ENCODE data around the gene SGSM1.

The SGSM1 gene, protein sequence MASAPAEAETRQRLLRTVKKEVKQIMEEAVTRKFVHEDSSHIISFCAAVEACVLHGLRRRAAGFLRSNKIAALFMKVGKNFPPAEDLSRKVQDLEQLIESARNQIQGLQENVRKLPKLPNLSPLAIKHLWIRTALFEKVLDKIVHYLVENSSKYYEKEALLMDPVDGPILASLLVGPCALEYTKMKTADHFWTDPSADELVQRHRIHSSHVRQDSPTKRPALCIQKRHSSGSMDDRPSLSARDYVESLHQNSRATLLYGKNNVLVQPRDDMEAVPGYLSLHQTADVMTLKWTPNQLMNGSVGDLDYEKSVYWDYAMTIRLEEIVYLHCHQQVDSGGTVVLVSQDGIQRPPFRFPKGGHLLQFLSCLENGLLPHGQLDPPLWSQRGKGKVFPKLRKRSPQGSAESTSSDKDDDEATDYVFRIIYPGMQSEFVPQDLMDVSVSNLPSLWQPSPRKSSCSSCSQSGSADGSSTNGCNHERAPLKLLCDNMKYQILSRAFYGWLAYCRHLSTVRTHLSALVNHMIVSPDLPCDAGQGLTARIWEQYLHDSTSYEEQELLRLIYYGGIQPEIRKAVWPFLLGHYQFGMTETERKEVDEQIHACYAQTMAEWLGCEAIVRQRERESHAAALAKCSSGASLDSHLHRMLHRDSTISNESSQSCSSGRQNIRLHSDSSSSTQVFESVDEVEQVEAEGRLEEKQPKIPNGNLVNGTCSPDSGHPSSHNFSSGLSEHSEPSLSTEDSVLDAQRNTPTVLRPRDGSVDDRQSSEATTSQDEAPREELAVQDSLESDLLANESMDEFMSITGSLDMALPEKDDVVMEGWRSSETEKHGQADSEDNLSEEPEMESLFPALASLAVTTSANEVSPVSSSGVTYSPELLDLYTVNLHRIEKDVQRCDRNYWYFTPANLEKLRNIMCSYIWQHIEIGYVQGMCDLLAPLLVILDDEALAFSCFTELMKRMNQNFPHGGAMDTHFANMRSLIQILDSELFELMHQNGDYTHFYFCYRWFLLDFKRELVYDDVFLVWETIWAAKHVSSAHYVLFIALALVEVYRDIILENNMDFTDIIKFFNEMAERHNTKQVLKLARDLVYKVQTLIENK

DNA sequence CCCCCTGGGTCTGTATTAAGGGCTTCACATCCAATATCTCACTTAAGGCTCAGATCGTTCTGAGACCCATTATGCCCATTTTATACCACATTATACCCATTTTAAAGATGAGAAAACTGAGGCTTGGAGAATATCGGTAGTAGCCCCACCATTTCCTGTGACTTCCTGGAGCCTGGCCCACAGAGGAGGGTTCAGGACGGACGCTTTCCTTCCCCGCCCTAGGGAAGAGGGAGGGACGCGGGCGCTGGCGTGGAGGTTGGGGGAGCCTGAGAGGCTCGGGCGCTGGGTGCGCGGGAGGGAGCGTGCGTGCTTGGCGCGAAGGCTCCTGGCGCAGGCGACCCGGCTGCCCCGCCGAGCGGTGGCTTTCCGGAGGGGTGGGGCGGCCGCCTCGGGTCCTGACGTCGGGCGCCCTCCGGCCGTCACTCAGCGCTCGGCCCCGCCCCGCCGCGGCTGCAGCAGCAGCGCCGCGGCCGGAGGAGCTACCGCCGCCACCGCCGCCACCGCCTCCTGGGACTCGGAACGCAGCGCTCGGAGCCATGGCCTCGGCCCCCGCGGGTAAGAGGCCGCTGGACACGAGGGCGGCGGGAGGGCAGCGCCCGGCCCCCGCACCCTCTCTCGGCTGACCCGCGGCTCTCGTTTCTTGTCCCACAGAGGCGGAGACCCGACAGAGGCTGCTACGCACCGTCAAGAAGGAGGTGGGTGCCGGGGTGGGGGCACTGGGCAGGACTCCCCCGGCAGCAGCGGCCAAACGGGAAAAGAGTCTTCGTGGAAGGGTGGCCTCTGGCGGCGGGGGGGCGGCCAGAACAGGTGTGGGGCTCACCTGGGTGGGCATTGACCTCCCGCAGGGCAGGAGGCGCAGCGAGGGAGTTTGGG, at the start of gene SGSM1:
Gene SGSM1 (plus strand): TSS at position 422 of the 873 bp plus-strand sequence. CDS start 115 bp downstream, at position 537.
- peak; percentile 60 for DNase-seq

GRCh38 chr22:24758164-24758799, 47.7 kb upstream of the SGSM1 start:
- DNase-seq: peak; percentile 59

DNA sequence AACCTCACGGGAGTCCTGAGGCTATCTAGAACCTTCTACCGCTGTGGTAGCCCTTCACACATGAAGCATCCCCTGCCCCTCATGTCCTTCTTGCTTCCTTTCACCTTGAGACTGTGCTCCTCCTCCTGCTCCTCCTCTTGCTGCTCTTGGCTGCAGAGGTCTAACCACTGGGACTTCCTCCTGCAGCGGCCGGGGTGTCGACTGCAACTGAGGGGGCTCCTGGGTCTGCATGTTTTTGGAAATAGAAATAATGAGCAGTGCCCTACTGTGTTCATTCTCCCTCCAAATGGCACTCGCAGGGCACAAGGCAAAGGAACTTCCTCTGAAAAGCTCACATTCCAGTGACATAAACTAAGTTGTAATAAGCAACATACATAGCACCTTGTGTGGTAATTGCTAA, 46.2 kb upstream of the SGSM1 start:
- no peak for DNase-seq

- DNase-seq: no peak
Observed at GRCh38 chr22:24760708-24761306, 45.2 kb upstream of the SGSM1 start.

DNA sequence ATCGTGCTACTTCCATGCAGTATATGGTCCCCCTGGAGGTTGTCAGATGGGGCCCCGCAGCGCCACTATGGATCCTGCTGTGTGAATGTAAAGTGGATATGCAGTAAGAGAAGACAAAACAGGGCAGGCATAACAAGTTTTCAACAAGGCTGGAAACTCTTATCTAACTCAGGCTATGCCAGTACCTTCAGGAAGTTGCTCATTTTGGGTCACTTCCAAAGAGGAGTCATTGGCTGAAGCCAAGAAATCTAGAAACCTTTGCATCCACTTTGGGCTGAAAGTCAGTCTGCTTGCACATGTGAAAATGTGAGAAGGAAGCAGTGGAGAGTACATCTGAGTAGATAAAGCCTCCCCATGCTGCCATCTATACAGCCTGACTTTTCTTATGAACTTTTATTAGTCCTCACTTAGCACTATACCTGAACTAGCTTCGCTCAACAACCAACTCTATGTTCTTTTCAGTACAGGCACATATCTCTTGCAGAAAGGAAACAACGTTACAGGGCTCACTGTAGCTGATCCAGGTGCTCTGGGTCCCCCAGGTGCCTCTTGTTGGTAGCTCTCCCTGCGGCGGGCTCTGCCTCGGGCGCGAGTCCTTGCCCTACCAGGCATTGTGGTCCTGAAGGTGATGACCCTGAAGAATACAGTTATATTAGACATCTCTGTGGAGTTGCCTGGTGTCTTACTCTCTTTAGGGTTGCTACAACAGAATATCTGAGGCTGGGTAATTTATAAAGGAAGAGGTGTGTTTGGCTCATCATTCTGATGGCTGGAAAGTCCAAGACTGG, 43.9 kb upstream of the SGSM1 start:
- no peak for DNase-seq

DNA sequence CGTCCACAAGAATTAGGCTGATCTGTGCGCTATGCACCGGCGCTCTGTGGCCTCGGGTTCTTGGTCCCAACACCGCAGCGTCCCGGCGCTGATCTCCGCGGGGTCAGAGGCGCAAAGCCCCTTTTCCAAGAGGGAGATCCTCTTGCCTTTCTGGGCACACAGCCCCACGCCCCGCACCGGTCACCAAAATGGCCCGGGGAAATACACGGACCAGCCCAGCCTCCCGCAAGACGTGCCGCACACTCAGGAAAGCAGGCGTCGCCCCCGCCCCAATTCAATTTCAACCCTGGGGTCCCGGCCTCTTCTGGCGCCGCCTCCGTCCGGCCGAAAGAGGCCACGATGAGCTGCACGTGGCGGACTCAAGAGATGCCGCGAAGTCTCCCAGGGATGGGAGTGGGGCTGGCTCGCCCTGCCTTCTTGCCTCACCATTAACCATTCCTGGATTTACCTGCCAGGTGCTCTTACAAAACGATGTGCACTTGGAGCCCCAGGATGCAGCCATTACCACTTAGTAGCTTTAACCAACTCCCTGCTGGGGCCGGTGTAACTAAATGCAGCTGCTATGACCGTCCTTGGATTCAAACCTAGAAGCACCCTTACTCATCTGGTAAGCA, 42.0 kb upstream of the SGSM1 start:
- no peak for DNase-seq

DNA sequence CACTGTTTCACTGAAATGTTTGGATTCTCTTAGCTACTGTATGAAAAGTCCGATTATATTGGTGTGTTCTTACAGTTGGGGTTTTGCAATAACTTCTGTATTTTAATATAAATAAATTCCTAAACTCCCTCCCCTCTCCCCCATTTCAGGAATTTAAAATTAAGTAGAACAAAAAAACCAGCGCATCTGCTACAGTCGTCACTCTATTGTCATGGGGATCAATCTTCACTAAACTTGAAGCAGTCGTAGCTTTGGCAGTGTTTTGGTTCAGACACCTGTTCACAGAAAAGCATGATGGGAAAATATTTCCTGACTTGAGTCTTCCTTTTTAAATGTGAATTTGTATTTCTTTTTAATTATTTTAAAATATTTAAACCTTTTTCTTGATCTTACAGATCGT, 40.8 kb upstream of the SGSM1 start:
- DNase-seq: no peak

- peak; percentile 61 for DNase-seq
Observed at GRCh38 chr22:24768537-24769374, 37.3 kb upstream of the SGSM1 start.

DNA sequence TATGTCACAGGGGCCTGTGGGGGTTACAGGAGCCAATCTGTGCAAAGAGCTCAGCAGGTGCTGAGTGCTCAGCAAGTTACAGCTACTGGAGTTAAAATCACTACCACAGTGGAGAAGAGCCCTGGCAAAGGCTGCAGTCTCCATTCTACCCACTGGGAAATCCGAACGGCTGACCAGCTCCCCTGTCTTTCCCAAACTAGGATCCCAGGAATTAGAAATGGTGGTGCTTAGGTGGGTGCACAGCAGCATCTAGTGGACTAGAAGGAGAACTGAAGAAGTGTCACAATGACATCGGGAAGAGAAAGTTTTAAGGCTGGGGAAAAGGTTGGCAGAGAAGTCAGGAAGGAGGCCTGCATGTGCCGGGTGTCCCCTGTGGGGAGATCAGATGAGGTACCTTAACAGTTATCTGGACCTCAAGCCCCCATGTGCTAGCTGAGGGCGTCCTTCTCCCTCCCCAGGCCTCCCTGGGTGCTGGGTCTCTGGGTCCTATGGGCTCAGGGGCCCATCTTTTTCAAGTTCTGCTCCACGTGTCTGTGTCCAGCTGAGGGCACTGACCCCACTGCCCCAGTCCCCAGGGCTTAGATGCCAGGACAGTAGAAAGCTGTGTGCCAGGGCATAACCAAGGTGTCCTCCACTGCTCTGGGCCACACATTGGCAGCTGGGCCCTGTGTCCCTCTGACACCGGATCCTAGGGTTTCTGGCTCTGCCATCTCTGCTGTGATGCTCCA, 33.4 kb upstream of the SGSM1 start:
- DNase-seq: peak; percentile 58

DNA sequence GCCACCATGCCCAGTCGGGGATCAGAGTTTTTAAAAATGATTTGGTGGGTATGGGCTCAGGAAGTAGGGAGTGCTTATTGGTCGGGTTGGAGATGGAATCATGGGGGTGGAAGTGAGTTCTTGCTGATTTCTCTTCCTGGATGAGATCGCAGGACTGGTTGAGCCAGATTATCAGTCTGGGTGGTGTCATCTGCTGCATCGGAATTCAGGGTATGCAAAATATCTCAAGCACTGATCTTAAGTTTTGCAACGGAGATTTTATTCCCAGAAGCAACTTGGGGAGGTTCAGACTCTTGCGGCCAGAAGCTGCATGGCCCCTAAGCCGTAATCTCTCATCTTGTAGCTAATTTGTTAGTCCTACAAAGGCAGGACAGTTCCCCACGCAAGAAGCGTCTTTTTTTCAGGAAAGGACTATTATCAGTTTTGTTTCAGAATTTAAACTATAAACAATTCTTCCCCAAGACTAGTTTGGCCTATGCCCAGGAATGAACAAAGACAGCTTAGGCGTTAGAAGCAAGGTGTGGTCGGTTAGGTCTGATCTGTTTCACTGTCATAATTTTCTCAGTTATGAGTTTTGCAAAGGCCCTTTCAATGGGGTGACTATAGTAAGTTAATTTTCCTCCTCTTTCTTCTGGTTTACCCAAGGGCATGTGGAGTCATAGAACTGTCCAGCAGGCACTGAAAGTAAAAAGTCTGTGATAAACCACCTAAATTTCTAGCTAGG, 30.1 kb upstream of the SGSM1 start:
- peak; percentile 30 for DNase-seq

DNA sequence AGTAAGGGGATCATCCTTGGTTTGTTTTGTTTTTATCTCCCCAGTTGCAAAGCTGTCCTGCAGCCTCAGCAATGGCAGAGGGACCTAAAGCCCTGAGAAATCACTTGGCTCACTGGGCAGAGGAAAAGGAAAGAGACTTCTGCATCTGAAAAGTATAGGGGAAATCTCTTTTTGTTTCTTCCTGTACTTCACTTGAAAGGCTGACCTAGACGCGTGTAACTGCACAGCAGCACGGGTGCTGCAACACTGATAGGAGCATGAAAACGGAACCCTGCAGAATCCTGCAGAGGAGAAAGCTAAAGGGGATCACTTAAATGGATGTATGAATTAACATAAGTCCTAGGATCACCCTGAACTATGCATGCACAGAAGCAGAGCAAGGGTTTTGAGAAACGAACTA, 29.5 kb upstream of the SGSM1 start:
- no peak for DNase-seq

DNA sequence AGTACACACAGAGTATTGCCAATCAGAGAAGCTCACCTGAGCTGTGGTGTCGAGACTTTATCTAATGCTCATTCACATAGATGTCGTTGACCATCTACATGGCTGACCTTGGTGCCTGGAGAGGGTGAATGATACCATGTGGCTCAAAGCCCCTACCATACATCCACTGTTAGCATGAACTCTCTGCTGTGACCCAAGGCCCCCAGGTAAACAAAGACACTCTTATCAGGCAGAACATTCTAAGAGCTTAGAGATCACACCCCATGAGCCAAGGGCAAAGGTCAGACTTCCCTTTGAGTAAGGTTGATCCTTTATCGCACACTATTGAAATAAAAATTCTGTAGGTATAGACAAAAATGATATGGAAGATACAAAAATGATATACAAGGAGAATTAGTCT, 16.5 kb upstream of the SGSM1 start:
- DNase-seq: no peak

DNA sequence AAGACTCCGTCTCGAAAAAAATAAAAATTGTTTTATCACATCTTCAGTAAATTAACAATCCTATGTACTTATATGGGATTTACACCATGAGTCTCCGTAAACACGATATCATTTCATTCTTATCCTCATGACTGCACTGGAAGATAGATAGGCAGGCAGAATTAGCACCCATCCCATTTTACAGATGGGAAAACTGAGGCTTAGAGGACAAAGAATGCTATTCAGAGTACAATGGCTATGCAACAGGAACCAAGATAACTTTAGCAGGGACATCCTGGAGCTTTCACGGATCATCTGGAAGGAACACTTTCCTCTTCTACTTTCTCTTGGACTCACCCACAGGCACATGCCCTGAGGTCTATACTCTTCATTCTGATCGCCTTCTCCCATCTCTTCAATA, 14.6 kb upstream of the SGSM1 start:
- DNase-seq: no peak

DNA sequence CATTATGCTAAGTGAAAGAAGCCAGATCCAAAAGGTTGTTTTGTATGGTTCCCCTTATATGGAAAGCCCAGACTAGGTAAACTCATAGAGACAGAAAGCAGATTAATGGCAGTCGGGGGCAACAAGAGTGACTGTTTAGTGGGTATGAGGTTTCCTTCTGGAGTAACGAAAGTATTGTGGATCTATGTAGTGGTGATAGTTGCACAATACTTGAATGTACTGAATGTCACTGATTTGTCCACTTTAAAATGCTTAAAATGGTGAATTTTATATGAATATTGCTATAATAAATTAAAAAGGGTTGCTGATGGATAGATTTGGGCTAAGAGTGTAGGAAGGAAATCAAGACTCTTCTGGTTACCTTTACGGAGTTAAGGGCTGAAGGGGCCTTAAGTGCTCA, 10.0 kb upstream of the SGSM1 start:
- DNase-seq: no peak

GRCh38 chr22:24796860-24797259, 9.2 kb upstream of the SGSM1 start:
- no peak for DNase-seq

DNA sequence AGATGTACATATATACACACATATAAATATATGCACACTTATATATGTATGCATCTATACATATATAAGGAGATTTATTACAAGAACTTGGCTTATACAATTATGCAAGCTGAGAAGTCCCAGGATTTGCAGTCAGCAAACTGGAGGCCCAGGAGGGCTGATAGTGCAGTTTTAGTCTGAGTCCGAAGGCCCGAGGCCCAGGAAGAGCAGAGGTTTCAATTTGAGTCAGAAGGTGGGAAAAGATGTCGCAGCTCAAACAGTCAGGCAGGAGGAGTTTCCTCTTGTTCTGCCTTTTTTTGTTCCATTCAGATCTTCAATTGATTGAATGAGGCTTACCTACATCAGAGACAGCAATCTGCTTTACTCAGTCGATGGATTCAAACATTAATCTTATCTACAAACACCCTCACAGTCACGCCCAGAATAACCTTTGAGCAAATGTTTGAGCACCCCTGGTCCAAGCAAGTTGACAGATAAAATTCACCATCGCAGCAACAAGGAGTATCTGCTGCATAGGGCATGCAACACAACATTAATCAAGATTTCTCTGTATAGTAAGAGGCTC, 4.0 kb upstream of the SGSM1 start:
- no peak for DNase-seq

- DNase-seq: peak; percentile 40
Observed at GRCh38 chr22:24803064-24803542, 2.9 kb upstream of the SGSM1 start.

DNA sequence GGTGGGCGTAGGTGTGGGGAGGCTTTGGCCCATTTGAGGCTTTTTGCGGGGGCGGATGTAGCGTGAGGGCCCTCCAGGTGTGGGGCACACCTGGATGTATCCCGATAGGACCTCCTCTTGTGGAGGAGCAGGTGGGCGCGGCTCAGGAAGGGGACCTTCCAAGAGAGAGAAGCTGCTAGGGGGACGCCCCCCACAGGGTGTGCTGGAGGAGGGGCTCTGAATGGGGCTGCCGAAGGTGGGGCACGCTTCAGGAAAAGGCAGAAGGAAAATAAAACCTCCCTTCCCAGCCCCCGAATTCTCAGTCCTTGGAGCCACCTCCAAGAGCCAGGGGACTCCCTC, 621 bp downstream of the SGSM1 start:
- DNase-seq: no peak
